HEK293 (cell line): ENCODE results near the gene DHRS12.

ENCODE experiments used
- CTCF ChIP-seq: fragments of 450-650 bp; formaldehyde crosslinking; IDR thresholded peaks from 2 replicates; pipeline ENCODE4 v1.5.1; 2016; ENCODE audit warnings: missing biosample characterization, missing genetic modification characterization
- RBAK ChIP-seq: fragments of 450-650 bp; formaldehyde crosslinking; IDR thresholded peaks from 2 replicates; pipeline ENCODE4 v1.5.1; 2016; ENCODE audit warnings: missing biosample characterization, missing genetic modification characterization
- YY1 ChIP-seq: fragments of 450-650 bp; formaldehyde crosslinking; IDR thresholded peaks from 2 replicates; pipeline ENCODE4 v1.5.1; 2018; ENCODE audit warnings: missing biosample characterization, missing genetic modification characterization
- ZBTB7A ChIP-seq: fragments of 450-650 bp; formaldehyde crosslinking; IDR thresholded peaks from 2 replicates; pipeline ENCODE4 v1.5.1; 2016; ENCODE audit warnings: low read depth, missing biosample characterization, missing genetic modification characterization
- ZFP3 ChIP-seq: fragments of 450-650 bp; formaldehyde crosslinking; IDR thresholded peaks from 2 replicates; pipeline ENCODE4 v1.5.1; 2016; ENCODE audit warnings: low read depth, missing biosample characterization, missing genetic modification characterization
- ZNF24 ChIP-seq: fragments of 450-650 bp; formaldehyde crosslinking; IDR thresholded peaks from 2 replicates; pipeline ENCODE4 v1.5.1; 2016; ENCODE audit warnings: missing biosample characterization, missing genetic modification characterization
- ZNF248 ChIP-seq: fragments of 450-650 bp; formaldehyde crosslinking; IDR thresholded peaks from 2 replicates; pipeline ENCODE4 v1.5.1; 2017; ENCODE audit warnings: missing biosample characterization, missing genetic modification characterization
- ZNF335 ChIP-seq: fragments of 450-650 bp; formaldehyde crosslinking; conservative IDR thresholded peaks from 2 replicates; pipeline ENCODE4 v1.5.1; 2016; ENCODE audit warnings: missing biosample characterization, missing genetic modification characterization

GRCh38 chr13:51828730-51829567 lies 25.0 kb upstream of the DHRS12 start:
- TF ChIP-seq ZBTB7A (tag by site-specific recombination): no peak
- no peak for TF ChIP-seq CTCF (tag by site-specific recombination)
- no peak for TF ChIP-seq ZNF335 (tag by site-specific recombination)
- no peak for TF ChIP-seq ZNF248
- TF ChIP-seq YY1: no peak
- TF ChIP-seq ZNF24 (tag by site-specific recombination): no peak
- no peak for TF ChIP-seq RBAK (tag by site-specific recombination)
- TF ChIP-seq ZFP3 (tag by site-specific recombination): no peak
